ENCODE data around the gene DOCK8. TPM values are rescaled to one million over a fixed set of nuclear protein-coding genes. Genes with fewer than 3 reads are reported as not detected.

DOCK8 gene
- total RNA-seq, 1 experiment from 2014 or later: 0.12 TPM

DNA sequence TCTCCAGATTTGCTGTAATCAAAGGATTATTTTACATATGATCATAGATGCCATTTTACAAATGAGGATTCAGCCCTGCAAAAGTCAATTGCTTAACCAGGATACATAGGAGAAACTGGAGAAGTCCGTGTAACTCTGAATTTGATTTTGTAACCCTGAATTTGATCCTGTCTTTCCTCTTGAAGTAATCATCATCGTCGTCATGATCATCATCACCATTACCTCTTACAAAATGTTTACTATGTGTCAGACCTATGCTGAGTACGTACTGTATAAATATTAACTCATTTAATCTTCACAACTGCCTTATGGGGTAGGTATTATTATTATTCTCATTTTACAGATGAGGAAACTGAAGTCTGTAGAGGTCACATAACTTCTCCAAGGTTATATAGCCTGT, 271.5 kb downstream of the DOCK8 start:
- DNase-seq (ENCODE audit: extremely low read depth, low read depth): no peak

GRCh38 chr9:487429-487828, 272.8 kb downstream of the DOCK8 start:
- DNase-seq (ENCODE audit: extremely low read depth, low read depth): no peak

DNA sequence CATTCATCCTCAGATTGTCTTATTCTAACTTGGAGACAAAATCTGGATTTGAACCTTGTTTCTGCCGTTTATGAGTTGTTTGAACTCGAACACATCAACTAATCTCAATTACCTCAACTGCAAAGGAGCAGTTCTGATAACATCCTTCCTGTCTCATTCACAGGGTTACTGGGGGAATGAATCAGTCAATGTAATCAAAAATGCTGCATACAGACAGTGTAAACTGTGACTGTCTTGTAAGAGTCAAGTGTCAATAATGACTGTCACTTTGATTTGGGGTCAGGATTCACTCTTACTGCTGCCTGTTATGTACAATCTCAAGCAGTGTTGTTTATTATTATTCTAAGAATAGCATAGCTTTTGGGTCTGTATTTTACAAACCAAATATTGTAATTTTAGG, 273.8 kb downstream of the DOCK8 start:
- DNase-seq (ENCODE audit: extremely low read depth, low read depth): no peak

DNA sequence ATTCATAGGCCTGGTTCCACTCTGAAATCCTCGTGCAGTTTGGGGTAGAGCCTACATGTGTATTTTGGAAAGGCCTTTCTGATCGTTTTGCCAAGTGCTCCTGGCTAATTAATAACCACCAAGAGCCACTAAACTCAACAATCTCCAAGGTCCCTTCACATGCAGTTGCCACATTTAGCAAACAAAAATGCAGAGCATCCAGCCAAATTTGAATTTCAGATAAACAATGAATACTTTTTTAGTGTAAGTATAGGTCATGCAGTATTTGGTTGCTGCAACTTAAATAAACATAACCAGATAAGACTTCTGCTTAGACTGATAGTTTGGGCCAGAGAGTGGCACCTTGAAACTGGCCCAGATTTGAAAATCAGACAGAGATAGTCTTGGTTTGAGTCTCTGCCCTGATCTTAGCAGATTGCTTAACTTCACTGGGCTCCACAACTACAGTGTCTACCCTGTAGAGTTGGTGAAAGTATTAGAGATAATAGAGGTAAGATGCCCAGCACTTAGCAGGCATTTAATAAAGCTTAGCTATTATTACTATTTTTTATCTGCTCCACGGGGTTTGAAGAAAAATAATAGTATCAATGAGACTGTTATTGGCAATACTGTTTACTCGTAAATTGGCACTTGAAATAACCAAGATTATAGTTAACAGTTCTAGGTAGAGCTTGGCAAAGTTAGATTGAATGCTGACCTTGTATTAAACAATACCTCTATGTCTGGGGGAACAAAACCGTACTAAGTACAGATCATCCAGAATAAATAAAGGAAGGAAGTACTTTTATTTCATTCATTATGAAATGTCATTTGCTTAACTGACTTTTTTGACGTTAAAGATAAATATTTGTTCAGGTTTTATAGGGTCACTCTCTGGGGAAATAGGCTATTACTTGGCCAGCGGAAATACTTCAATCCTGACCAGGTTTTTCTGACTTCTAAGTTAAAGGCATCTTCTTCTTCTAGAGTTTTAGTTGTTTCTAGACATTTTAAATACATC, 274.8 kb downstream of the DOCK8 start:
- DNase-seq (ENCODE audit: extremely low read depth, low read depth): no peak

- DNase-seq (ENCODE audit: extremely low read depth, low read depth): no peak
These were observed 280.1 kb downstream of the DOCK8 start for GRCh38 chr9:494764-495163.

DNA sequence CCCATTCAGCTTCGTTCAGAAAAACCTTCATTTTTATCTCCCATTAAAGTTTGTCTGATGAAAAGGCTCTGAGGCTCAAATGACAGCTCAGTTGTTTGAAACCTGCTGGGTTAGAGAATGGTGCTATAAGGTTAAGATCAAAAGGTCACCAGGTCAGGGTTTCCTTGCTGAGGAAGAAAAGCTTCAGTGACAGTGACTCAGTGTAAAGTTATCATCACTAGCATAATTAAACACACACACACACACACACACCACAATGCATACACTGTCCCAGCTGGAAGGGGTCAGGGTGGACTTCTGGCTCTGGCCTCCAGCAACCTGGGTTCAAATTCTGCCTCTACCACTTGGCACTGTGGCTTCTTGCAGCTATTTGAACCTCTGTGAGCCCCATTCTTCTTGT, 281.1 kb downstream of the DOCK8 start:
- no peak for DNase-seq (ENCODE audit: extremely low read depth, low read depth)

DNA sequence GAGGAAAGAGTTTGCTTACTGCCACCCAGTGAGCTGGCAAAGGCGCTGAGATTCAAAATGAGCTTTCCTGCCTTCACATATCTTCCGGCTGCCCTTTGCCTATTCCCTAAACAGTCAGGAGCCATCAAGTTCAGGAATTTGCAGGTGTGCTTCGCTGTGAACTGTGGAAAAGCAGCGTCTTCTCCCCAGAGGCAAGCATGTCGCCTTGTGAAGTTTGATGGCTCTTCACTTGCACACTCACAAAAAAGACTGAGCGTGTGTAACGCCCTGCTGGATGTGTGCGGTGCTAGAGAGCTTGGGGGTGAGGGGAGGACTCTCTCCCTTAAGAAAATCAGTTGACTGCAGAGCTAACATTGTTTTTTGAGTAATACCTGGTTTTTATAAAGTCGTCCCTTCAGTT, 288.7 kb downstream of the DOCK8 start:
- no peak for DNase-seq (ENCODE audit: extremely low read depth, low read depth)

DNA sequence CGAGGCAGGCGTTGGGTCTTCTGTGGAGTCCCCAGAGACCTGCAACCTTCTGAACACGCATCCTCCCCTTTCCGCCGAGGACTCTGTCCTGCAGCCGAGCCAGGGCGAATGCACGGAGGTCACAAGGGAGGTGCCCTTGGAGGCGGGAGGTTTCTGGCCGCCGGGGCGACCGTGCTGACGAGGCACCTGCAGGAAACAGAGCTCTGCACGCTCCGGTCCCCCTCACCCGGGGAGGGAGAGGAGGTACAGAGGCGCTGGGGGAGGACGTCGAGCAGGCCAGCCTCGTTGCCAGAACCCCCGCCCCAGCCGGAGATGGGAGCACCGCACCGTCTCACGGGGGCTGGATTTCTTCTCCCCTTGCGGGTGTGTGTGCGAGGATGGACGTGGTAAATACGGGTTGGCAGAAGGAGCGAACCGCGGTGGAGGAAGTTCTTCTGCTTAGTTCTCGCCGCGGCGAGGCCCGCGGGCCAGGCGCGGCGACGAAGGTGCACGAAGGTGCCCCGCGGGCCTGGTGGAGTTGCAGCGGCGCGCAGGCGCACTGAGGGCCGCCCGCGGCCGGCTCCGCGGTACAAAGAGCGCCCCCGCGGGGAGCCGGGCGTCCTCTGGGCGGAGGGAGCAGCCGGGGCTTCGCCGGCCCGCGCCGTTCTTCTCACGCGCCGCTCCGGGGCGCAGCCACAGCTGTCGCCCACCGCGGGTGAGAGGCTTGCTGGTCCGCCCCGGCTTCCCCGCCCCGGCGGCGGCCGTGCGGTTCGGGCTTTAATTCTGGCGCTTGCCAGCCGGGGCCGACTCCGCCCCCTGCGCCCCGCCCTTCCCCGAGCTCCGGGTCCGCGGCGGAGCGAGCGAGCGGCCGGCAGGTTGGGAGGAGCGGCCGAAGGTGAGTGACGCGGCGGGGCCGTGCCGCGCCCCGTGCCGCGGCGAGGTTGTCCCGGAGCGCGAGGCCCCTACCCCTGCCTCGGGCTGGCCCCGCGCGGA, 289.5 kb downstream of the DOCK8 start, which contains the start of gene KANK1:
Gene KANK1 (plus strand): TSS at position 815 of the 972 bp plus-strand sequence.
- DNase-seq (ENCODE audit: extremely low read depth, low read depth): peak; percentile 39

DNA sequence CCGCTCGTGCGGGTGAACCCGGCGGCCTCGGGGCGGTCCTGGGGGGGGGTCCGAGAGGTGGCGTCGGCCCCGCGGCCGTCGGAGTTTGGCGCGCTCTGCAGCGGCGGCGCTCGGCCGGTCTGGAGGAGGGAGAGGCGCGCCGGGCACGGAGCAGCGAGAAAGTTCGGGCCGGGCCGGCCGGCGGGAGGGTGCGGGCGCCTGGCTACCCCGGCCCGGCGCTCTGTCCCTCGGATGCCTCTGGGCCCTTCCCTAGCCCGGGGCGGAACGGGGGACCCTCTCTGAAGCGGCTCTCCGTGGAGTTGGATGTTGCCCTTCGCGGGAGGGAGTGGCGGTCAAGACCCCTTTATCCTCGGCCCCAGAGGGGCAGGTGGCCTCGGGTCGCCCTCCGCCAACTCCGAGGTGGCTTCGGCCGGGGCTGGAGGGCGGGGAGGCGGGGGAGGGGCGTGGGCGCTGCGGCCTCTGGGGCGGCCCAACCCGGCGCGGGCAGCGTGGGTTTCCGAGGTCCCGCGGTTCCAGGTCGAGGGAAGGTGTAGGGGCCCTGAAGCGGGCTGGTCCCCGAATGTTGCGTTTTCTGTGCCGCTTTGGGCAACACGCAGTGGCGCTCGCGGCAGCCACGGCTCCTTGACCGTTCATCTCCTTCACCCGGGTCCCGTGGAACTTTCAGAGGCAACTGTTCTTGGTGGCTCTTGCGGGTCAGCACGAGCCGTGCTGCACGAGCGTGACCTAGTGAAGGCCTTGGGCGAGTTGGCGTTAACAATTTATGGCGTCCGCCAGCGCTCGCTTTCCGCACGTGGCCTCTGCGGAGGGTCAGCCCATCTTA, 290.5 kb downstream of the DOCK8 start:
- DNase-seq (ENCODE audit: extremely low read depth, low read depth): no peak

DNA sequence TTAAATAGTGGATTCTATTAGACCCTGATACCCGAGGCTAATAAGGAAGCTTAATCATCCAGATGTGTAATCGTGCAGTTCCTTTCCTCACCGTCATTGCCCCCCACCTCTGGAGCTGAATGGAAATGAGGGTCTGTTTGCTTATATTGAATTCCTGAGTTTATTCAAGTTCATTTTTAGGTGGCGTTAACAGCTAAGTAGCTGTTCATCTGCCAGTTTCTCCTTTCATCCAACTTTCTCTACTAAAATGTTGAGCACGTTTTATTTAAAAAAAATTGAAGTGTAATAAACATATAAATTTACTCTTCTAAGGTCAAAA, 291.0 kb downstream of the DOCK8 start:
- DNase-seq (ENCODE audit: extremely low read depth, low read depth): no peak

- DNase-seq (ENCODE audit: extremely low read depth, low read depth): no peak
These were observed 291.6 kb downstream of the DOCK8 start for GRCh38 chr9:506281-506680.

DNA sequence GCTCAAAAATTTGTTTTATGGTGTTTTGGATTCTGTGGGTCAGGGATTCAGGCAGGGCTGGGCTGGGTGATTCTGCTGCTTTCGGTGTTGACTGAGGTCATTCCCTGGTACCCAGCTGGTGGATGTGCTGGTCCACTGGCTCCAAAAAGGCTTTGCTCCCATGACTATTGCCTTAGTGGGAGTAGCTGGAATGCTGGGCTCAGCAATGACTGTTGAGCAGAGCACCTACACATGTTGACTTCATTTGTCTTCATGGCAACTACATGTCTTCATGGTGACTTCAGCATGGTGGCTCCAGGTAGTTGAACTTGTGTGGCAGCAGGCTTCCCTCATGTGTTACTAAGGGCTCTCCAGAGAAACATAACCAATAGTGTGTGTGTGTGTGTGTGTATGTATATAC, 297.2 kb downstream of the DOCK8 start:
- no peak for DNase-seq (ENCODE audit: extremely low read depth, low read depth)

DNA sequence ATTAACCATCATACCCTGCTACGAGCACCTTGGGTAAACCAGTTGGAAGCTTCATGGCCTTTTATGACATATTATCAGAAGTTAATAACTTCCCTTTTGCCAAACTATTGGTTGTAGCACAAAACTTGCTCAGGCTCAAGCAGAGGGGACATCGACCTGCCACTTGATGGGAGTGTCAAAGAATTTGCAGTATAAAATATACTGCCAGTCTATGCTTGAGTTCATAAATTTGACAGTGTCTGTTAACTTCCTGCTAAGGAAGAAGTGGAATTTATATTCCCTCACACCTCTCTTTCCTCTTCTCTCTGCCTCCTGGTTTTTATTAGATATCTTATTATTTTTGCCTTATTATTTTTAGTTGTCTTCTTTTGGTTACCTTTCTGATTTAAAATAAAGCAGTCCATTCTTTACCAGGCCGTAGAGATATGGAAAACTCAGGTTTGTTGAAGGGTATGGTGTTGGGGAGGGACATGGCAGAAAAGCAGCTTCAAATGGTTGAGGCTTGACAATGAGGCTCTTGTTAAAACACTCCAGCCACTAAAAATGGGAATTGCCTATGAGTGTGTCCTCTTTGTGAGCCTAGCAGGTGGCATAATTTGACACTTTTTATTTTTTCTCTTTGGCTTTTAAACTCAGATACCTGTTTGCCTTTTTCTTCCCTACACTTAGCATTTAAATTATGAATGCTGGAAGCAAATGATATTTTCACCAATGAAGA, 298.0 kb downstream of the DOCK8 start:
- no peak for DNase-seq (ENCODE audit: extremely low read depth, low read depth)

Other genes starting within 250 kb of the DOCK8 start
- 9.7 and 11.4 TPM in 2 replicates for gene WASHC1, start 185.4 kb upstream of the DOCK8 start, total RNA-seq (2014; rRNA removed; shearing (Covaris generic))
- 0.14 and 0.30 TPM in 2 replicates for gene FOXD4, start 96.4 kb upstream of the DOCK8 start, total RNA-seq (2014; rRNA removed; shearing (Covaris generic))
- 43.9 and 52.1 TPM in 2 replicates for gene ZNG1A, start 35.8 kb upstream of the DOCK8 start, total RNA-seq (2014; rRNA removed; shearing (Covaris generic))